ENCODE data around the gene NMRK1.
A peak's percentile ranks its signal among the peaks of the same experiment; 100 is the strongest.

Gene NMRK1

GRCh38 chr9:75087824-75088645, at the start of gene NMRK1, which contains the start of gene OSTF1:
NMRK1 (minus strand) TSS chr9:75088155; CDS start chr9:75083115, 5,040 bp downstream.
OSTF1 (plus strand) TSS chr9:75088514; CDS start chr9:75088693, 179 bp downstream.
- DNase-seq (ENCODE audit: low spot score): peak; percentile 97

DNA sequence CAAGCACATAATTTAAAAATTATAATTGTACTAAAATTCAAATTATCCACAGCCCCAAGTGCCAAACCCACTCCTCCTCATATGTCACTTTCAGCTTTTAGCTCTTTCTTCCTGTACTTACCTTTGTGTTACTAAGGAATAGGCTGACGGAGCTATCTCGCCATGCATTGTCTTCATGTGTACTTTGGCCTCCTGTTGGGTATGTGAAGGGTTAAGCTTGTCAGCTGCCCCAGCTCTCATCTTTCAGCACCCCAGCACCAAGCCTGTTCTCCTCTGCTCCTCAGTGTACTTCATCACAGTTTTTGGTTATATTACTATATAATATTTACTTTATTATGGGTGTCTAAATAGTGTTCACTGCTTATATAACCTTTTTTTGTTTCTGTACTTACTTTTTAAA, 46.5 kb upstream of the NMRK1 start:
- DNase-seq (ENCODE audit: low spot score): no peak

DNA sequence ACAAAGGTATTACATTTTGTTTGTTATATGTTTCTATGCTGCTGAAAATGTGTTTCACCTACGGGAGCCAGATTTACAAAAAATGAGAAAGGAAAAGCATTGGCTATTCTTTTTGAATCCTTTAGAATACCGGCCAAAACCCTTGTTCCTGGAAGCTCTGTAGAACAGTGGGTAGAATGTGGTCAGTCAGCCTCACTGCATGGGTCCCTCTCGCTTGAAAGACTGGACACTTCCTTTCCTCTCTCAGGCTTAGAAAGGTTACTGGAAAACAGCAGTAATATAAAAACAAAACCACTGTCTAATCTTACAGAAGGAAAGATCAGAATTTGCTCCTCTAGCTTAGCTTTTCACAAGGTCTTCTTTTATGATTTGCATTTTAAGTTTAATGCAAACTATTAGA, 45.4 kb upstream of the NMRK1 start:
- no peak for DNase-seq (ENCODE audit: low spot score)

GRCh38 chr9:75132244-75132643, 44.3 kb upstream of the NMRK1 start:
- DNase-seq (ENCODE audit: low spot score): no peak

DNA sequence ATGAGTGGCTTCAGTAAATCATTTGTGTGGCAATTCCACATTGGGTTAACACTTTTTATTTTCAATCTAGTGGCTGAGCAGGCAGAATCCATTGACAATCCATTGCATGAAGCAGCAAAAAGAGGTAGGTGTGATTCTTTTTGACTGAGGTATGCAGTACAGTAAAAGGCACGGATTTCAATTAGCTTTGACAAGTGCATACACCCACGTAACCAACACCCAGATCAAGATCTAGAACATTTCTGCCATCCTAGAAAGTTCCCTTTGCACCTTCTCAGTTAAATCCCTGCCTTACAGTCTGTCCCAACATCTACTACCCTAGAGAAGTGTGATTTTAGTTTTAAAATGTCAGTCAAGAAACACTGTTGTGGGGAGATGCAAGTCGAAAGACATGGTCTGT, 43.7 kb upstream of the NMRK1 start:
- no peak for DNase-seq (ENCODE audit: low spot score)

- DNase-seq (ENCODE audit: low spot score): no peak
These were observed 42.8 kb upstream of the NMRK1 start for GRCh38 chr9:75130621-75131230.

- DNase-seq (ENCODE audit: low spot score): no peak
These were observed 42.2 kb upstream of the NMRK1 start for GRCh38 chr9:75130172-75130571.

- DNase-seq (ENCODE audit: low spot score): no peak
These were observed 40.6 kb upstream of the NMRK1 start for GRCh38 chr9:75128535-75128934.

DNA sequence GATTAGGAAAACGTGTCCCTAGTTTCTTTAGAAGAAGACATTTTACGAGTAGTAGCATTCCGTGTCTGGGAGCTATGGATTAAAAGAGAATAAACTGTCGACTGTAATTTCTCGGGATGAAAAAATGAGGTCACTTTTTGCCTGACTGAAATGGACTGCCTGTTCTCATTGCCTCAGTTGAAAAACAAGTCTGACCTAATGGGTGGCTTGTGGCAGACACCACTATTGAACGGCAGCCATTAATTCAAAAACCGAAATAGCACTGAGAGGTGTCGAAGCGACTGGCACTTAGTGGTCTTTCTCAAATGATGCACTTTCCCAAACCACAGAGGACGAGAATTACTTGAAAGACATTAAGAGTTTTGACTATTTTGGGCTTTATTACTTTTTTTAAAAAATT, 35.7 kb upstream of the NMRK1 start:
- no peak for DNase-seq (ENCODE audit: low spot score)

GRCh38 chr9:75121914-75122558, 34.1 kb upstream of the NMRK1 start:
- no peak for DNase-seq (ENCODE audit: low spot score)

GRCh38 chr9:75120686-75121085, 32.7 kb upstream of the NMRK1 start:
- no peak for DNase-seq (ENCODE audit: low spot score)

GRCh38 chr9:75117564-75117963, 29.6 kb upstream of the NMRK1 start:
- no peak for DNase-seq (ENCODE audit: low spot score)

- DNase-seq (ENCODE audit: low spot score): no peak
These were observed 28.4 kb upstream of the NMRK1 start for GRCh38 chr9:75116306-75116705.

DNA sequence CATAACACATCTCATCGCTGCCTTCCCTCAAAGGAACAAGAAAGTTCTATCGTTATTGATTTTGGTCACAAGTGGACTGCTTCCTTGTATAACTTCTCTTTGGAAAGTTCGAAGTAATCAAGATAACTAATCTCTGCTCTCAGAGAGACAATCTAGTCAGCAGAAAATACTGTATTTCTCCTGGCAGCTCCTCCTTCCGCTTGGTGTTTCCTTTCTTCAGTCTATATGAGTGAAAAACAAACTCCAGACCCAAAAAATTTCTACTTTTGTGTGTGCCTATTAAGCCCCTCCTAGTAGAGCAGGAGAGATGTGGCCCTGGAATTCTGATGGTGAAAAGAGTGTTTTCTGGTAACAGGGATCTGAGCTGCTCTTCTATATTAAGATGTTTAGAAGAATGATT, 24.8 kb upstream of the NMRK1 start:
- DNase-seq (ENCODE audit: low spot score): no peak

DNA sequence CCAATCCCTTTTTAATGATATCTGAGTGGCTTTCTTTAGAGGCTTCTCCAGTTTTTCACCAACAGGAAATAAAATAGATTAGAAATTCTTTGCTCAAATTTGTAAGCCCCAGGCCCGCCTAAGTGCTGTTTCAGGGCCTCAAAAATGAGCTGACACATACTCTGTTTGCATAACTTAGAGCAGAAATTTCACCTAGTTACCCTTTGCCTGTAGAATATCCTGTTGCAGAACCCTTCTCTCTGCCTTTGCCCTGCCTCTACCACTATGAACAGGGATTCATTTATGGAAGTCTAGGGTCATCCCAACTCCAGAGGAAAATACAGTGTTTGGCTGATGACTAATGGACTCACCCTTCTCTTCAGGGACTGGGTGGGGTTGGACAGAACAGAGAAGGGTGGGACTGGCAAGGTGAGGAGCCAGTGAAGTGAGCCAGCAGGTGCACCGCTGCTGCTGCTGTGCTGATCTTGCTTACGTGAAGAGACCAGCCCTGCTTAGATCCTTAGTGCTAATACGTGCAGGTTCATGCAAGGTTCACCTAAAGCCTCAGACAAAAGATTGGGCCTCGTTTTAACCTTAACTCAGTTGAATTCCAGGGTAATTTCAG, 23.2 kb upstream of the NMRK1 start:
- DNase-seq (ENCODE audit: low spot score): peak; percentile 39

- DNase-seq (ENCODE audit: low spot score): no peak
These were observed 21.4 kb upstream of the NMRK1 start for GRCh38 chr9:75109210-75109839.

DNA sequence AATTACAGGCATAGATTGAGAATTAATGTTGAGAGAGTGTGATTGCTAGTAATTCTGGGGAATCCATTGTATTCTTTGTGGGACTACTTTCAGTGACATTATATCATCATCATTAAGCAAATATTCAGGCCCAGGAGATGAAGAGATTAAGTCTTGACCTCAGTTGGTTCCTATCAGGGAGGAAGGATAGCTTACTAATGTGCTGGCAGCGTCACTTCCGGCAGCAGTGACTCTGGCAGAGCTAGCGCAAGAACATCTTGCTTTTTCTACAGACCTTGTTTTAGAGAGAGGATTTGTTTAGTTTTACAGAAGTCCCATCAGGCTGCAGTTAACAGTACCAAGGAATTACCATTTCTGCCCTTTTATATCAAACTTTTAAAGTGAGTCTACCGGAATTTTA, 20.6 kb upstream of the NMRK1 start:
- no peak for DNase-seq (ENCODE audit: low spot score)

DNA sequence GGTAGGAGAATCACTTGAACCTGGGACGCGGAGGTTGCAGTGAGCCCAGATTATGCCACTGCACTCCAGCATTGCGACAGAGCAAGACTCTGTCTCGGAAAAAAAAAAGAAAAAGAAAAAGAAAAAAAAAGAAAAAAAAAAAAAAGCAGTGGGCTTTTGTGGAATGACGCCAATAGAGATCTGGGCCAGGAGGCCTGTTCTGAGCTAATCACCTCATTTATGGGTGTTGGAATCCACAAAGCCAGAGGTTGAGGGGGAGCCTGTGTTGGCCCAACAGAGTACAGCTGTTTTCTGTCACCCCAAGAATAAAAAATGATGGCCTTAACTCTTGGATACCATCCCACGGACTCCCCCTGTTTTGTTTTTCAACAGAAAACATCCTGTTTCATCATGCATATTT, 18.9 kb upstream of the NMRK1 start:
- DNase-seq (ENCODE audit: low spot score): no peak

DNA sequence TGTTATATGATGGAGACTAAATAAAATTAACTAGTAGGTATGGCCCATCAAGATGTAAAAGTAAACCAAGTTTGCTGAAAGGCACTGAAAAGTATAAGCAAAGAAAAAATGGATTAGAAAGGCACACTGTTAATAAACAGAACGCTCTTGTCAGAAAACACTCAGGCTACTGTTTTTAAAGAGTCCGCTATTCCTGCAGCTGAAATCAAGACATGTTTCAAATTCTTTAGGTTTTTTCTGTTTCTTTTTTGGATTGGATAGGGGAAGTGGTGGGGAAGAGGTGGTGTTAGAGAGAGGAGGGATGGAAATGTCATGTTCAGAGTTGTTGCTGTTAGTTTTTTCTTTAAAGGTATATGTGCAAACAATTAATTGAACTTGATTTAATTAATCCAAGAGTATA, 17.9 kb upstream of the NMRK1 start:
- DNase-seq (ENCODE audit: low spot score): no peak

- DNase-seq (ENCODE audit: low spot score): no peak
These were observed 17.1 kb upstream of the NMRK1 start for GRCh38 chr9:75105019-75105540.

DNA sequence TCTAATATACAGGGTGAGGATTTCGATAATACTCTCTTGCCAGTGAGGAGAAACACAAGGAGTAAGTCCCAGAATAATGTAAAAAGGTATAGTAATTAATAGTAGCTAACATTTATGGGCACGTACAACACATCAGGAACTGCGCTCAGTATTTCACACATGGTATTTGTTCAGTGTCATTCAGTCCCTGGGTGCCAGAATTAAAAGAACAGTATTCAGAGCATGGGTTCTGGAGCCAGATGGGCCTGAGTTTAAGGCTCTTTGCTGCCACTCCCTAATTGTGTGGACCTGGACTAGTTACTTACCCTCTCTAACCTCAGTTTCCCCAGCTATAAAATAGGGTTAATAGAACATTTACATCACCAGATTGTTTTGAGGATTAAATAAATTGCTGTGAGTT, 16.7 kb upstream of the NMRK1 start:
- no peak for DNase-seq (ENCODE audit: low spot score)

GRCh38 chr9:75102177-75102790, 14.3 kb upstream of the NMRK1 start:
- DNase-seq (ENCODE audit: low spot score): no peak

Measured in kidney tubule cell (primary cell).